ENCODE results near the gene EIPR1.

Gene EIPR1

DNA sequence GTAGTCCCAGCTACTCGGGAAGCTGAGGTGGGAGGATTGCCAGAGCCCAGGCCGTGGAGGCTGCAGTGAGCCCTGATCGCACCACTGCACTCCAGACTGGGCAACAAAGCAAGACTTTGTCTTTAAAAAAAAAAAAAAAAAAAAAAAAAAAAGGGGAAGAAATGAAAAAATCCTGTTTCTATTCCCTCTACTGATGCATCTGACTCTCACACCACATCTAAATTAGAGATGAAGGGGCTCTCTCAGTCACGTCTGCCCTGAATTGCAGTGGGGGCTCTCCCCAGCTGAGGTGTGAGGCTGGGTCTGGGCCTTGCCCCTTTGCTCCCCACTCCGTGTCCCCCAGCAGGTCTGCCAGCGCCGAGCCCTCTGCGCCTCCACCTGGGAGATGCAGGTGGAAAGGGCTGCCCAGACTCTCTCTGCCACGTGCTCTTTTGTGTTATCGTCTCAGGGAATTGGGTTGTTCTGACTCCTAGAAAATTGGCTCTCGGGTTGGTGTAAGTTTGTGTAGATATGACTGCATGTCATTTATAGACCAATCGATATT is 32.1 kb upstream of the EIPR1 start (continued):
- TF ChIP-seq CSRNP3 (CRISPR knock-in tag; IDR thresholded peaks at IDR 0.05), result no peak

DNA sequence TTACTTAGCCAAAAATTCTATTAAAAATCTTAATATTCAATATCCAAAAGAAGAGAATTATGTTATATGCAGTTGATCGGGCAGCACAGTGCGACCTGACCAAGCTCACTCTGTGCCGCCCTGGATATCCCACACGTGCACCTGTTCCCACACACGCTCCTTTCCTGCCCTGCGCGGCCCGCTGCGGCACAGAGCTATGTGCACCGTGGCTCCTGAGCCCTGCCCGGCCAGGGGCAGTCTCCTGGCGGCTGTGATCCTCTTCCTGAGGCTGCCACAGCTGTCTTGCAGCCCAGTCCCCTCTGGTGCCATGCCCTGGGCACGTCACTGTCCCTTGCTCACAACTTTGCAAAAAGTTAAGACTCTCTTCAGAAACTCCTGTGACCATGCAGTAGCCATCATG is 31.2 kb upstream of the EIPR1 start:
- TF ChIP-seq TOX (CRISPR knock-in tag; IDR thresholded peaks at IDR 0.05; ENCODE audit: borderline replicate concordance) (no peak), CSDC2 (CRISPR knock-in tag; IDR thresholded peaks at IDR 0.05) (no peak), ARNTL (CRISPR knock-in tag; IDR thresholded peaks at IDR 0.05; ENCODE audit: borderline replicate concordance, low read depth) (no peak), ZNF565 (CRISPR knock-in tag; conservative IDR thresholded peaks at IDR 0.05; ENCODE audit: low read depth) (no peak), BACH2 (CRISPR knock-in tag; IDR thresholded peaks at IDR 0.05; ENCODE audit: borderline replicate concordance) (no peak), ZNF70 (CRISPR knock-in tag; IDR thresholded peaks at IDR 0.05) (no peak), RARB (CRISPR knock-in tag; IDR thresholded peaks at IDR 0.05) (no peak), ZNF8 (CRISPR knock-in tag; IDR thresholded peaks at IDR 0.05) (no peak)
- TF ChIP-seq, protein P1, sequence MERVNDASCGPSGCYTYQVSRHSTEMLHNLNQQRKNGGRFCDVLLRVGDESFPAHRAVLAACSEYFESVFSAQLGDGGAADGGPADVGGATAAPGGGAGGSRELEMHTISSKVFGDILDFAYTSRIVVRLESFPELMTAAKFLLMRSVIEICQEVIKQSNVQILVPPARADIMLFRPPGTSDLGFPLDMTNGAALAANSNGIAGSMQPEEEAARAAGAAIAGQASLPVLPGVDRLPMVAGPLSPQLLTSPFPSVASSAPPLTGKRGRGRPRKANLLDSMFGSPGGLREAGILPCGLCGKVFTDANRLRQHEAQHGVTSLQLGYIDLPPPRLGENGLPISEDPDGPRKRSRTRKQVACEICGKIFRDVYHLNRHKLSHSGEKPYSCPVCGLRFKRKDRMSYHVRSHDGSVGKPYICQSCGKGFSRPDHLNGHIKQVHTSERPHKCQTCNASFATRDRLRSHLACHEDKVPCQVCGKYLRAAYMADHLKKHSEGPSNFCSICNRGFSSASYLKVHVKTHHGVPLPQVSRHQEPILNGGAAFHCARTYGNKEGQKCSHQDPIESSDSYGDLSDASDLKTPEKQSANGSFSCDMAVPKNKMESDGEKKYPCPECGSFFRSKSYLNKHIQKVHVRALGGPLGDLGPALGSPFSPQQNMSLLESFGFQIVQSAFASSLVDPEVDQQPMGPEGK (CRISPR knock-in tag; IDR thresholded peaks at IDR 0.05; ENCODE audit: borderline replicate concordance), result no peak
- no peak for ATAC-seq

DNA sequence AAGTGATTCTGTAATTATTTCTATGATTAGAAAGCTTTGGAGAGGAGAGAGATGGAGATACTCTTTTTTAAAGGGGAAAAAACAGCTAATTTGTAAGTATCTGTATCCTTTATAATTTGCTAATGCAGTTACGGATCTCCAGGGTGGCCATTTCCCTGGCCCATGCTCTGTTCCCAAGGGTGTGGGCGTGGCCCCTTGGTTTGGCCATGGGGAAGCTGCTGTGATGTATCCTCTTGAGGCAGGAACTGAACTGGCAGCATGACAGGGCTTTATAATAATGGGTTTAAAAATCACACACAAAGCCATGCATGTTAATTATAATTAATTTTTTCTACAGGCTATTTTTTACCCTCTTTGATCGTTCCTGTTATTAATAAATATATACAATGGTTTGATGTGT is 28.9 kb upstream of the EIPR1 start:
- ATAC-seq, result no peak
- TF ChIP-seq SNAI2 (CRISPR knock-in tag; IDR thresholded peaks at IDR 0.05), result no peak
- TF ChIP-seq ESRRG (CRISPR knock-in tag; IDR thresholded peaks at IDR 0.05), result no peak
- TF ChIP-seq ZC3H10 (CRISPR knock-in tag; IDR thresholded peaks at IDR 0.05), result no peak
- no peak for TF ChIP-seq ISL1 (CRISPR knock-in tag; IDR thresholded peaks at IDR 0.05)
- TF ChIP-seq OSR1 (CRISPR knock-in tag; IDR thresholded peaks at IDR 0.05), result no peak
- TF ChIP-seq CREB5 (CRISPR knock-in tag; IDR thresholded peaks at IDR 0.05; ENCODE audit: low read depth), result no peak
- no peak for TF ChIP-seq ZNF565 (CRISPR knock-in tag; conservative IDR thresholded peaks at IDR 0.05; ENCODE audit: low read depth)
- TF ChIP-seq TCF4 (CRISPR knock-in tag; IDR thresholded peaks at IDR 0.05; ENCODE audit: borderline replicate concordance), result no peak
- TF ChIP-seq, protein P1 (CRISPR knock-in tag; IDR thresholded peaks at IDR 0.05; ENCODE audit: borderline replicate concordance), result no peak
- no peak for TF ChIP-seq ZNF70 (CRISPR knock-in tag; IDR thresholded peaks at IDR 0.05)
- TF ChIP-seq TSHZ2 (CRISPR knock-in tag; IDR thresholded peaks at IDR 0.05), result no peak
- TF ChIP-seq CSDC2 (CRISPR knock-in tag; IDR thresholded peaks at IDR 0.05), result no peak
- TF ChIP-seq ZNF8 (CRISPR knock-in tag; IDR thresholded peaks at IDR 0.05), result no peak
- no peak for TF ChIP-seq TOX (CRISPR knock-in tag; IDR thresholded peaks at IDR 0.05; ENCODE audit: borderline replicate concordance)
- TF ChIP-seq CSRNP3 (CRISPR knock-in tag; IDR thresholded peaks at IDR 0.05), result no peak
